Natural killer cell (primary cell): ENCODE measurements around the gene C11orf21. TPM values are rescaled to one million over a fixed set of nuclear protein-coding genes. Genes with fewer than 3 reads are reported as not detected.

Experiments
- ATAC-seq, 3 donors: fragments of 150-1000 bp in 2 of 3; fragments of 200-7000 bp in 1 of 3; cut with Tn5 transposase; 1 replicate in 1 of 3; 2 replicates in 2 of 3; pipeline ENCODE4 v1.10.0; 2021; ENCODE audit warnings: mild to moderate bottlenecking in 2 of 3, moderate library complexity in 2 of 3
- DNase-seq, 2 donors: peaks; one replicate each; pipeline versions ENCODE4 v3.0.0 to v3.0.0-alpha.2; 2013 to 2021; ENCODE audit warnings: mixed read lengths in 1 of 2
- H3K27ac ChIP-seq: one replicate; pipeline ENCODE4 v1.5.1; 2013; ENCODE audit warnings: mild to moderate bottlenecking, low read length
- H3K27me3 ChIP-seq: one replicate; pipeline ENCODE4 v1.6.1; 2013; ENCODE audit warnings: low read length; ENCODE audit not compliant: control insufficient read depth, insufficient read depth
- H3K36me3 ChIP-seq: one replicate; pipeline ENCODE4 v1.6.1; 2013; ENCODE audit warnings: low read length; ENCODE audit not compliant: control insufficient read depth, insufficient read depth
- H3K4me1 ChIP-seq: one replicate; pipeline ENCODE4 v1.6.1; 2013; ENCODE audit warnings: low read length; ENCODE audit not compliant: control insufficient read depth, insufficient read depth
- H3K4me3 ChIP-seq: one replicate; pipeline ENCODE4 v1.5.1; 2013; ENCODE audit warnings: low read length
- H3K9me3 ChIP-seq: one replicate; pipeline ENCODE4 v1.6.1; 2013; ENCODE audit warnings: low read length; ENCODE audit not compliant: control insufficient read depth, insufficient read depth
- H3K27ac Mint-ChIP-seq, 2 donors: one replicate each; pipeline ENCODE4 v1.8.0; 2022; ENCODE audit warnings: mild to moderate bottlenecking in 2 of 2, mixed read lengths in 2 of 2, moderate library complexity in 1 of 2
- H3K27me3 Mint-ChIP-seq, 2 donors: one replicate each; pipeline ENCODE4 v1.8.0; 2022; ENCODE audit warnings: low read depth in 2 of 2, mixed read lengths in 2 of 2
- H3K36me3 Mint-ChIP-seq: one replicate; pipeline ENCODE4 v1.8.0; 2022; ENCODE audit warnings: mixed read lengths
- H3K4me1 Mint-ChIP-seq, 2 donors: one replicate each; pipeline ENCODE4 v1.8.0; 2022; ENCODE audit warnings: mixed read lengths in 2 of 2
- H3K4me3 Mint-ChIP-seq: one replicate; pipeline ENCODE4 v1.8.0; 2022; ENCODE audit warnings: mild to moderate bottlenecking, moderate library complexity, mixed read lengths
- H3K9me3 Mint-ChIP-seq, 2 donors: one replicate each; pipeline ENCODE4 v1.8.0; 2022; ENCODE audit warnings: mixed read lengths in 2 of 2
- WGBS: methylation state at CpG from one replicate; pipeline ENCODE4 v1.1.7; 2013; ENCODE audit warnings: missing lambda C conversion rate; ENCODE audit not compliant: insufficient coverage; 5-methylcytosine and 5-hydroxymethylcytosine counted together
- intact Hi-C: fragments of 100-400 bp; cut with micrococcal nuclease; formaldehyde crosslinking; loops from one replicate; pipeline ENCODE4 v1.14.2; 2022
- total RNA-seq, 4 donors: library from RNA; stranded (reverse); fragments of 120-200 nt in 1 of 4; gene quantifications; one replicate each; pipeline versions ENCODE4 v1.2.3 to v1.2.4, GENCODE V29; 2013 to 2022
- TF ChIP-seq, protein P1 (sequence below): fragments of 200-600 bp; IDR thresholded peaks from one replicate; pipeline ENCODE4 v1.8.0; 2022; ENCODE audit warnings: antibody characterized with exemption

Gene C11orf21
- total RNA-seq, 3 donors from 2014 or later (not counting 1 experiment from before 2014, with no cell fraction given) = 227 to 325 (median 237) TPM

GRCh38 chr11:2328021-2328420 lies 26.3 kb upstream of the C11orf21 start:
- intact Hi-C loops = no loop called here
- Histone ChIP-seq H3K4me3 (no peak overlapping the region), H3K27me3 (peaks cover 7% of the 10 kb centered on the region), H3K36me3 (no peaks in the 10 kb centered on the region), H3K9me3 (peaks cover 10% of the 10 kb centered on the region), H3K27ac (no peak overlapping the region), H3K4me1 (no peaks in the 10 kb centered on the region)
- DNase-seq (no peak), ATAC-seq (no peak)
- TF ChIP-seq, protein P1, sequence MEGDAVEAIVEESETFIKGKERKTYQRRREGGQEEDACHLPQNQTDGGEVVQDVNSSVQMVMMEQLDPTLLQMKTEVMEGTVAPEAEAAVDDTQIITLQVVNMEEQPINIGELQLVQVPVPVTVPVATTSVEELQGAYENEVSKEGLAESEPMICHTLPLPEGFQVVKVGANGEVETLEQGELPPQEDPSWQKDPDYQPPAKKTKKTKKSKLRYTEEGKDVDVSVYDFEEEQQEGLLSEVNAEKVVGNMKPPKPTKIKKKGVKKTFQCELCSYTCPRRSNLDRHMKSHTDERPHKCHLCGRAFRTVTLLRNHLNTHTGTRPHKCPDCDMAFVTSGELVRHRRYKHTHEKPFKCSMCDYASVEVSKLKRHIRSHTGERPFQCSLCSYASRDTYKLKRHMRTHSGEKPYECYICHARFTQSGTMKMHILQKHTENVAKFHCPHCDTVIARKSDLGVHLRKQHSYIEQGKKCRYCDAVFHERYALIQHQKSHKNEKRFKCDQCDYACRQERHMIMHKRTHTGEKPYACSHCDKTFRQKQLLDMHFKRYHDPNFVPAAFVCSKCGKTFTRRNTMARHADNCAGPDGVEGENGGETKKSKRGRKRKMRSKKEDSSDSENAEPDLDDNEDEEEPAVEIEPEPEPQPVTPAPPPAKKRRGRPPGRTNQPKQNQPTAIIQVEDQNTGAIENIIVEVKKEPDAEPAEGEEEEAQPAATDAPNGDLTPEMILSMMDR = no peak
- 92% methylated on average over 11 of the region's 11 CpGs for WGBS
- H3K4me1 Mint-ChIP-seq = no peaks in the 10 kb centered on the region
- H3K9me3 Mint-ChIP-seq = peaks cover 0 to 3% of the 10 kb centered on the region in 2 donors
- H3K36me3 Mint-ChIP-seq = no peaks in the 10 kb centered on the region
- H3K27me3 Mint-ChIP-seq = peaks cover 16 to 48% of the 10 kb centered on the region in 2 donors
- H3K27ac Mint-ChIP-seq = no peak overlapping the region
- H3K4me3 Mint-ChIP-seq = no peak overlapping the region

DNA sequence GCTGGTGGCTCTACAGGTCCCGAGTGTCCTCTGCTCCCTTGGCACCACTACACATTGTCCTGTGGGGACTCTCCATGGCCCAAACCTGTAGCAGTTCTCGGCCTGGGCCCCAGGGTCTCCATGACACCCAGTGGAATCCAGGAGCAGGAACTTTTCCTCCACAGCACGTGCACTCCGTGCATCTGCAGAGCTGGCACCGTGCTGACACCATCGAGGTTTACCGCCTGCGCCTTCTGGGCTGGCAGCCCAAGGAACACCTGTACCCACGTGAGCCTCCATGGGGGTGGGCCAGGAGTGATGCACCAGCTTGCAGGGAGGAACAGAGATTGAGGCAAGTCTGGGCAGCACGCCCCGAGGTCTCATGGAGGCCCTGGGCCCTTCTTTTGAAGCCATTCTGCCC lies 25.3 kb upstream of the C11orf21 start:
- H3K9me3 Mint-ChIP-seq = peaks cover 0 to 5% of the 10 kb centered on the region in 2 donors
- Histone ChIP-seq H3K27me3 (peaks cover 7% of the 10 kb centered on the region), H3K36me3 (no peaks in the 10 kb centered on the region), H3K9me3 (peaks cover 10% of the 10 kb centered on the region), H3K27ac (no peak overlapping the region), H3K4me1 (no peaks in the 10 kb centered on the region), H3K4me3 (no peak overlapping the region)
- ATAC-seq = no peak
- H3K27ac Mint-ChIP-seq = no peak overlapping the region
- intact Hi-C loops = no loop called here
- WGBS = 79% methylated on average over 11 of the region's 11 CpGs
- H3K27me3 Mint-ChIP-seq = peaks cover 16 to 58% of the 10 kb centered on the region in 2 donors
- H3K4me3 Mint-ChIP-seq = no peak overlapping the region
- H3K36me3 Mint-ChIP-seq = no peaks in the 10 kb centered on the region
- TF ChIP-seq, protein P1 = no peak
- no peaks in the 10 kb centered on the region for H3K4me1 Mint-ChIP-seq
- DNase-seq = no peak

- TF ChIP-seq, protein P1 = no peak
- H3K4me1 Mint-ChIP-seq = peaks cover 0 to 6% of the 10 kb centered on the region in 2 donors
- H3K27me3 ChIP-seq = peaks cover 7% of the 10 kb centered on the region
- H3K4me3 Mint-ChIP-seq = no peak overlapping the region
- H3K9me3 ChIP-seq = no peaks in the 10 kb centered on the region
- no peak overlapping the region for H3K4me3 ChIP-seq
- no peak overlapping the region for H3K27ac Mint-ChIP-seq
- peaks cover 15 to 59% of the 10 kb centered on the region in 2 donors for H3K27me3 Mint-ChIP-seq
- H3K27ac ChIP-seq = no peak overlapping the region
- no peaks in the 10 kb centered on the region for H3K4me1 ChIP-seq
- 88% methylated on average over 2 of the region's 2 CpGs for WGBS
- H3K36me3 Mint-ChIP-seq = no peaks in the 10 kb centered on the region
- ATAC-seq (no peak), DNase-seq (no peak)
- H3K36me3 ChIP-seq = no peaks in the 10 kb centered on the region
- intact Hi-C loops = no loop called here
- peaks cover 0 to 5% of the 10 kb centered on the region in 2 donors for H3K9me3 Mint-ChIP-seq
Measured at GRCh38 chr11:2325719-2326118, 24.0 kb upstream of the C11orf21 start.

GRCh38 chr11:2325123-2325522 lies 23.4 kb upstream of the C11orf21 start:
- Histone ChIP-seq H3K36me3 (no peaks in the 10 kb centered on the region), H3K27ac (no peak overlapping the region), H3K9me3 (no peaks in the 10 kb centered on the region), H3K27me3 (peaks cover 7% of the 10 kb centered on the region), H3K4me3 (no peak overlapping the region), H3K4me1 (no peaks in the 10 kb centered on the region)
- no peak for DNase-seq
- TF ChIP-seq, protein P1 = no peak
- no peak overlapping the region for H3K4me3 Mint-ChIP-seq
- no peaks in the 10 kb centered on the region for H3K36me3 Mint-ChIP-seq
- H3K27me3 Mint-ChIP-seq = peaks cover 10 to 54% of the 10 kb centered on the region in 2 donors
- H3K4me1 Mint-ChIP-seq = peaks cover 0 to 6% of the 10 kb centered on the region in 2 donors
- no peak overlapping the region for H3K27ac Mint-ChIP-seq
- no peak for ATAC-seq
- intact Hi-C loops = no loop called here
- WGBS = 96% methylated on average over 4 of the region's 4 CpGs
- H3K9me3 Mint-ChIP-seq = peaks cover 0 to 5% of the 10 kb centered on the region in 2 donors
